Measurements from ENCODE around the gene NRXN3.

NRXN3 gene

DNA sequence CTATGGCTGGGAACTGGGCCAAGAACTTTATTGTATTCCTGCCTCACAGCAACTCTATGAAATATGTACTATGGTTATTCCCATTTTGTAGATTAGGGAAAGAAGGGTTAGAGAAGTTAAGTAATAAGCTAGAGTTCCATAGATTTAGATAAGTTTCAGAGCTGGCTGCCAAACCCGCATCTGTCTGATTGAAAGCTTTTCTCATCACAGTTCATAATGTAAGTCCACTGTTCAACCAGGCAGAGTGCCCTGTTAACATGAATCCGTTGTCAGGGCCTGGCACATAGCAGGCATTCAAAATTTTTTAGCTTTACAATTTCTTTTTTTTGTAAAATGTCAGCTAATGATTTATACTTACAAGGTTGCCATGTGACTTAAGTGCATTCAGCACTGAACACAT, 467.3 kb downstream of the NRXN3 start:
- Histone ChIP-seq H2AFZ (ENCODE audit: low read length) (no peak overlapping the region), H3K36me3 (ENCODE audit: insufficient read depth, low read length) (no peaks in the 10 kb centered on the region), H3K27me3 (ENCODE audit: insufficient read depth, low read length) (no peaks in the 10 kb centered on the region), H3K4me2 (ENCODE audit: low read length) (no peak overlapping the region), H3K4me3 (ENCODE audit: low read depth, low read length, poor library complexity, severe bottlenecking) (no peak overlapping the region), H4K20me1 (ENCODE audit: insufficient read depth, low read length) (no peaks in the 10 kb centered on the region), H3K9me3 (ENCODE audit: low read length) (no peaks in the 10 kb centered on the region), H3K27ac (ENCODE audit: low read depth, low read length, poor library complexity, severe bottlenecking) (no peak overlapping the region), H3F3A (ENCODE audit: insufficient read depth, low read length) (no peaks in the 10 kb centered on the region), H3K9me2 (ENCODE audit: low read depth, low read length) (no peaks in the 10 kb centered on the region), H3K4me1 (ENCODE audit: insufficient read depth, low read length, severe bottlenecking) (no peaks in the 10 kb centered on the region), H3K9ac (ENCODE audit: low read length) (no peak overlapping the region), H3K79me2 (ENCODE audit: insufficient read depth, low read length) (no peaks in the 10 kb centered on the region)
- no peak for TF ChIP-seq EZH2 (IDR thresholded peaks at IDR 0.05; ENCODE audit: borderline replicate concordance, low read length)
- TF ChIP-seq, protein P1, sequence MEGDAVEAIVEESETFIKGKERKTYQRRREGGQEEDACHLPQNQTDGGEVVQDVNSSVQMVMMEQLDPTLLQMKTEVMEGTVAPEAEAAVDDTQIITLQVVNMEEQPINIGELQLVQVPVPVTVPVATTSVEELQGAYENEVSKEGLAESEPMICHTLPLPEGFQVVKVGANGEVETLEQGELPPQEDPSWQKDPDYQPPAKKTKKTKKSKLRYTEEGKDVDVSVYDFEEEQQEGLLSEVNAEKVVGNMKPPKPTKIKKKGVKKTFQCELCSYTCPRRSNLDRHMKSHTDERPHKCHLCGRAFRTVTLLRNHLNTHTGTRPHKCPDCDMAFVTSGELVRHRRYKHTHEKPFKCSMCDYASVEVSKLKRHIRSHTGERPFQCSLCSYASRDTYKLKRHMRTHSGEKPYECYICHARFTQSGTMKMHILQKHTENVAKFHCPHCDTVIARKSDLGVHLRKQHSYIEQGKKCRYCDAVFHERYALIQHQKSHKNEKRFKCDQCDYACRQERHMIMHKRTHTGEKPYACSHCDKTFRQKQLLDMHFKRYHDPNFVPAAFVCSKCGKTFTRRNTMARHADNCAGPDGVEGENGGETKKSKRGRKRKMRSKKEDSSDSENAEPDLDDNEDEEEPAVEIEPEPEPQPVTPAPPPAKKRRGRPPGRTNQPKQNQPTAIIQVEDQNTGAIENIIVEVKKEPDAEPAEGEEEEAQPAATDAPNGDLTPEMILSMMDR (IDR thresholded peaks at IDR 0.05; ENCODE audit: low read length) = no peak

DNA sequence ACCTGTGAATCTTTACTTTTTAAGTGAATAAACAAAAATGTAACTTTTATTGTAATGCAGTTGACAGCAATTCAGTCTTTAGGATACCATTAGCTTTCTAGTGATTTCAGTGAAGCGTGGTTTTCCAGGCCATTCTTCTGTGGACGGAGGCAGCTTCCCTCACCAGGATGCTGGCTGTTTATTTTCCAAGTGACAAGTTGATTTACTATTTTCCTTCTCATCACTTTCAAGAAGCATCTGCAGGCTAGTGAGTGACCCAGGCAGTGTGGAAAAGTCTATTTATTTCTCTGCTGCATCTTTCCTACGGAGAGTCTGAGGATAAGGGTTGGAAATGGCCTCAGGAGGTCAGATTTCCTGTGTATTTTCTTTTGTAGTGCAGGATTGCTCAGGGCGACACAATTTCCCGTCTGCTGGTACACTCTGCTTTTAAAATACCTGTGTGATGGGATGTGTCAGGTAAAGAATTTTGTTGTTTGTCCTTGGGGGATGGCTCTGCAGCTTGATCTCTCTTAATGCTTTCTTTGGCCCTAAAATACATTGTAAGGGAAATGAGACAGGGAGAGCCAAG, 467.8 kb downstream of the NRXN3 start:
- no peaks in the 10 kb centered on the region for H3K9me3 ChIP-seq (ENCODE audit: low read length)
- no peak overlapping the region for H3K27ac ChIP-seq (ENCODE audit: low read depth, low read length, poor library complexity, severe bottlenecking)
- H3K9me2 ChIP-seq (ENCODE audit: low read depth, low read length) = no peaks in the 10 kb centered on the region
- H3K27me3 ChIP-seq (ENCODE audit: insufficient read depth, low read length) = no peaks in the 10 kb centered on the region
- no peaks in the 10 kb centered on the region for H3K4me1 ChIP-seq (ENCODE audit: insufficient read depth, low read length, severe bottlenecking)
- H3K4me2 ChIP-seq (ENCODE audit: low read length) = no peak overlapping the region
- H3F3A ChIP-seq (ENCODE audit: insufficient read depth, low read length) = no peaks in the 10 kb centered on the region
- H4K20me1 ChIP-seq (ENCODE audit: insufficient read depth, low read length) = no peaks in the 10 kb centered on the region
- no peak overlapping the region for H3K9ac ChIP-seq (ENCODE audit: low read length)
- no peak overlapping the region for H3K4me3 ChIP-seq (ENCODE audit: low read depth, low read length, poor library complexity, severe bottlenecking)
- TF ChIP-seq, protein P1 (IDR thresholded peaks at IDR 0.05; ENCODE audit: low read length) = no peak
- TF ChIP-seq EZH2 (IDR thresholded peaks at IDR 0.05; ENCODE audit: borderline replicate concordance, low read length) = no peak
- H3K36me3 ChIP-seq (ENCODE audit: insufficient read depth, low read length) = no peaks in the 10 kb centered on the region
- H2AFZ ChIP-seq (ENCODE audit: low read length) = no peak overlapping the region
- no peaks in the 10 kb centered on the region for H3K79me2 ChIP-seq (ENCODE audit: insufficient read depth, low read length)

DNA sequence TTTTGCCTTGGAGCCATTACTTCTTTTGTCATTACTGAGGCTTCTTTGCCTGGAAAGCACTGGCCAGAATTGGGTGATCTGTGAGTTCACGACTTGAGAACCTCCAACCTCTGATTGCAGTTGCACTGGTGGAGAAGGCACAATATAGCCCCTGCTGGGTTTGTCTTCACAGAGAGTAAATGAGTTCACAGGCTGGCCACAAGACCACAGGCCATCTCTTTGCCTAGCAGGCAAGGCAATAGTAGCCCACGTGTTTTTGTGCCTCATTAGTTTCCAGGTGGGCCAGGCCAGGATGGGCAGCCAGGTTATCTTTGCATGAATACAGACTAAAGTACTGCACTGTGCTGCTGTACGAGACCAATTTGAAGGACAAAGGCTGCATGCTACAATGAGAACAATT, 468.8 kb downstream of the NRXN3 start:
- Histone ChIP-seq H4K20me1 (ENCODE audit: insufficient read depth, low read length) (no peaks in the 10 kb centered on the region), H3K9me2 (ENCODE audit: low read depth, low read length) (no peaks in the 10 kb centered on the region), H3K9ac (ENCODE audit: low read length) (no peak overlapping the region), H3K27ac (ENCODE audit: low read depth, low read length, poor library complexity, severe bottlenecking) (no peak overlapping the region), H3K4me1 (ENCODE audit: insufficient read depth, low read length, severe bottlenecking) (no peaks in the 10 kb centered on the region), H2AFZ (ENCODE audit: low read length) (no peak overlapping the region), H3K27me3 (ENCODE audit: insufficient read depth, low read length) (no peaks in the 10 kb centered on the region), H3K36me3 (ENCODE audit: insufficient read depth, low read length) (no peaks in the 10 kb centered on the region), H3K4me2 (ENCODE audit: low read length) (no peak overlapping the region), H3F3A (ENCODE audit: insufficient read depth, low read length) (no peaks in the 10 kb centered on the region), H3K9me3 (ENCODE audit: low read length) (no peaks in the 10 kb centered on the region), H3K79me2 (ENCODE audit: insufficient read depth, low read length) (no peaks in the 10 kb centered on the region), H3K4me3 (ENCODE audit: low read depth, low read length, poor library complexity, severe bottlenecking) (no peak overlapping the region)
- TF ChIP-seq, protein P1 (IDR thresholded peaks at IDR 0.05; ENCODE audit: low read length) = no peak
- no peak for TF ChIP-seq EZH2 (IDR thresholded peaks at IDR 0.05; ENCODE audit: borderline replicate concordance, low read length)

All from OCI-LY1 (cell line).